Bronchial epithelial cell (primary cell): ENCODE results near the gene ZC2HC1B. TPM values are rescaled to one million over a fixed set of nuclear protein-coding genes. Genes with fewer than 3 reads are reported as not detected.

ENCODE experiments used
- DNase-seq: peaks from one replicate; pipeline ENCODE4 v3.0.0-alpha.2; 2010; ENCODE audit warnings: low read depth
- FAIRE-seq: peaks from 2 replicates; lab custom pipeline; 2011; peaks lifted over from hg19 to GRCh38; lab: Jason Lieb, UNC
- H3K27me3 ChIP-seq: 2 replicates; pipeline ENCODE4 v1.5.1; 2011; ENCODE audit warnings: low read length; ENCODE audit not compliant: control insufficient read depth, insufficient read depth
- H3K36me3 ChIP-seq: 2 replicates; pipeline ENCODE4 v1.5.1; 2011; ENCODE audit warnings: low read length; ENCODE audit not compliant: control insufficient read depth, insufficient read depth
- H3K4me3 ChIP-seq: 2 replicates; pipeline ENCODE4 v1.5.1; 2011; ENCODE audit warnings: mild to moderate bottlenecking, low read depth, low read length, control low read depth
- CTCF ChIP-seq: IDR thresholded peaks from 2 replicates; pipeline ENCODE4 v1.5.1; 2011; ENCODE audit warnings: mild to moderate bottlenecking, moderate library complexity, low read length, control low read depth, inconsistent platforms; ENCODE audit not compliant: insufficient read depth, severe bottlenecking
- total RNA-seq: library from RNA; depleted of rRNA; stranded (reverse); fragments of >200 nt; gene quantifications from 2 replicates; pipeline ENCODE4 v1.2.1, GENCODE V29; 2014

Gene ZC2HC1B
- total RNA-seq, 1 donor from 2014 or later, result not detected

- Histone ChIP-seq H3K27me3 (no peaks in the 10 kb centered on the region), H3K4me3 (no peak overlapping the region), H3K36me3 (no peaks in the 10 kb centered on the region)
- TF ChIP-seq CTCF, result no peak
- DNase-seq (no peak), FAIRE-seq (no peak)
Observed at GRCh38 chr6:143836150-143836549, 28.1 kb upstream of the ZC2HC1B start.

- H3K36me3 ChIP-seq, result no peaks in the 10 kb centered on the region
- FAIRE-seq (no peak), DNase-seq (no peak)
- H3K4me3 ChIP-seq, result no peak overlapping the region
- TF ChIP-seq CTCF, result no peak
- H3K27me3 ChIP-seq, result no peaks in the 10 kb centered on the region
Observed at GRCh38 chr6:143838395-143838794, 25.9 kb upstream of the ZC2HC1B start.

- Histone ChIP-seq H3K36me3 (no peaks in the 10 kb centered on the region), H3K27me3 (no peaks in the 10 kb centered on the region), H3K4me3 (no peak overlapping the region)
- no peak for DNase-seq
- TF ChIP-seq CTCF, result no peak
- no peak for FAIRE-seq
Observed at GRCh38 chr6:143839196-143839595, 25.1 kb upstream of the ZC2HC1B start.

- FAIRE-seq, result no peak
- Histone ChIP-seq H3K4me3 (no peak overlapping the region), H3K27me3 (no peaks in the 10 kb centered on the region), H3K36me3 (peaks cover 4% of the 10 kb centered on the region)
- DNase-seq, result no peak
- no peak for TF ChIP-seq CTCF
Observed at GRCh38 chr6:143840595-143841265, 23.5 kb upstream of the ZC2HC1B start.

GRCh38 chr6:143842461-143842901 is 21.8 kb upstream of the ZC2HC1B start:
- Histone ChIP-seq H3K27me3 (no peaks in the 10 kb centered on the region), H3K4me3 (peak overlapping the region; percentile 95), H3K36me3 (peaks cover 9% of the 10 kb centered on the region)
- DNase-seq (peak; percentile 22), FAIRE-seq (no peak)
- TF ChIP-seq CTCF, result no peak
